ENCODE data around the gene HP. TPM values are rescaled to one million over a fixed set of nuclear protein-coding genes. Genes with fewer than 3 reads are reported as not detected.

The HP gene
- total and polyA plus RNA-seq, 2 of the 13 experiments (the other 11 are each of a cell fraction or from before 2014, with no cell fraction given), result 387 to 524 TPM

DNA sequence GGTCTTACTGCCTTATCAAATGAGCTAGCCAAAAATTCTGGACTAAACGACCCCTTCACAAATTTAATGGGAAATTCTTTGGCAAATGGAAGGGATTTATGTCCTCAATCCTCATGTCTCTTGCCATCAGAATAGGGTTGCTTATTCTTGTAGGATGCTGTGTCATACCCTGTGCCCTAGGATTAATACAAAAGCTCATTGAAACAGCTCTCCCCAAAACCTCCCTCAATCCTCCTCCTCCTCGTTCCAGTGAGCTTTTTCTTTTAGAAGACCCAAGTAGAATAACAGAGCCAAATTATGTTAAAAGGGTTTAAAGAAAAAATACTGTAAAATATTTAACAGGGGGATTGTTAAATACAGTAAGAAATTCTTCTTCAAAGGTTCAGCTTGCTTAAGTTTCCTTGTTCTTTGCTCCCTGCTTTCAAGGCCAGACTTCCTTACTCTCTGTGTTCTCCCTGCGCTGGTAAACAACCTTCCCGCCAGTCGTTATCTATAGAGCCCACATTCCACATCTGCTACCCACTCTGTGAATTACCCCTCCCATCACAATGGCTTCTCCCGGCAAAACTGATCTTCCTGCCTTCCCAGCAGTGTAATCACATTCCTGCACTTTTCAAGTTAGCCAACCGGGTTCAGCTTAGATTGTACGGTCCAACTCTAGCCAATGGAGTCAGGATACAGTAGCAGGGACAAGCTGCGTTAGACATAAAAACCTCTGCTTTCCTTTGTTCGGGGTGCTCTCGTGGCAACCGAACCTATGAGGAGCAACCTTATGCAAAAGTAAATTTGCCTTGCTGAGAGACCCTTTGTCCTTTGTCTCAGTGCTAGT lies 18.4 kb downstream of the HP start (continued):
- TF ChIP-seq, protein P1, sequence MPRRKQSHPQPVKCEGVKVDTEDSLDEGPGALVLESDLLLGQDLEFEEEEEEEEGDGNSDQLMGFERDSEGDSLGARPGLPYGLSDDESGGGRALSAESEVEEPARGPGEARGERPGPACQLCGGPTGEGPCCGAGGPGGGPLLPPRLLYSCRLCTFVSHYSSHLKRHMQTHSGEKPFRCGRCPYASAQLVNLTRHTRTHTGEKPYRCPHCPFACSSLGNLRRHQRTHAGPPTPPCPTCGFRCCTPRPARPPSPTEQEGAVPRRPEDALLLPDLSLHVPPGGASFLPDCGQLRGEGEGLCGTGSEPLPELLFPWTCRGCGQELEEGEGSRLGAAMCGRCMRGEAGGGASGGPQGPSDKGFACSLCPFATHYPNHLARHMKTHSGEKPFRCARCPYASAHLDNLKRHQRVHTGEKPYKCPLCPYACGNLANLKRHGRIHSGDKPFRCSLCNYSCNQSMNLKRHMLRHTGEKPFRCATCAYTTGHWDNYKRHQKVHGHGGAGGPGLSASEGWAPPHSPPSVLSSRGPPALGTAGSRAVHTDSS (CRISPR knock-in tag; conservative IDR thresholded peaks at IDR 0.05), result no peak
- TF ChIP-seq, protein P2, sequence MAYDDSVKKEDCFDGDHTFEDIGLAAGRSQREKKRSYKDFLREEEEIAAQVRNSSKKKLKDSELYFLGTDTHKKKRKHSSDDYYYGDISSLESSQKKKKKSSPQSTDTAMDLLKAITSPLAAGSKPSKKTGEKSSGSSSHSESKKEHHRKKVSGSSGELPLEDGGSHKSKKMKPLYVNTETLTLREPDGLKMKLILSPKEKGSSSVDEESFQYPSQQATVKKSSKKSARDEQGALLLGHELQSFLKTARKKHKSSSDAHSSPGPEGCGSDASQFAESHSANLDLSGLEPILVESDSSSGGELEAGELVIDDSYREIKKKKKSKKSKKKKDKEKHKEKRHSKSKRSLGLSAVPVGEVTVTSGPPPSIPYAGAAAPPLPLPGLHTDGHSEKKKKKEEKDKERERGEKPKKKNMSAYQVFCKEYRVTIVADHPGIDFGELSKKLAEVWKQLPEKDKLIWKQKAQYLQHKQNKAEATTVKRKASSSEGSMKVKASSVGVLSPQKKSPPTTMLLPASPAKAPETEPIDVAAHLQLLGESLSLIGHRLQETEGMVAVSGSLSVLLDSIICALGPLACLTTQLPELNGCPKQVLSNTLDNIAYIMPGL (CRISPR knock-in tag; IDR thresholded peaks at IDR 0.05; ENCODE audit: borderline replicate concordance in 1 of 2, low read depth in 1 of 2), result no peak
- TF ChIP-seq ZNF235 (CRISPR knock-in tag; IDR thresholded peaks at IDR 0.05; ENCODE audit: borderline replicate concordance) (no peak), POGZ (CRISPR knock-in tag; IDR thresholded peaks at IDR 0.05) (peak; percentile 84), HNRNPLL (IDR thresholded peaks at IDR 0.05; ENCODE audit: low read depth, low read length, poor library complexity, severe bottlenecking) (no peak), SNAPC2 (CRISPR knock-in tag; IDR thresholded peaks at IDR 0.05) (0 out of 2 replicates have a peak, but pooled peaks have one; percentile 18), ISL2 (CRISPR knock-in tag; IDR thresholded peaks at IDR 0.05) (peak; percentile 83), ZNF143 (CRISPR knock-in tag; IDR thresholded peaks at IDR 0.05) (no peak), HMG20B (CRISPR knock-in tag; conservative IDR thresholded peaks at IDR 0.05) (peak; percentile 46; the same call in 1 of the 2 replicates), HNF4G (IDR thresholded peaks at IDR 0.05; ENCODE audit: borderline replicate concordance, low read depth, low read length) (peak; percentile 53; the same call in 1 of the 2 replicates), HNF4G (CRISPR knock-in tag; IDR thresholded peaks at IDR 0.05; ENCODE audit: borderline replicate concordance, low read depth) (no peak), PPARG (CRISPR knock-in tag; conservative IDR thresholded peaks at IDR 0.05) (no peak), ZNF652 (CRISPR knock-in tag; IDR thresholded peaks at IDR 0.05; ENCODE audit: borderline replicate concordance, low read depth) (no peak), ZNF205 (CRISPR knock-in tag; IDR thresholded peaks at IDR 0.05) (peak; percentile 68; the same call in 1 of the 2 replicates)
- TF ChIP-seq, protein P3, sequence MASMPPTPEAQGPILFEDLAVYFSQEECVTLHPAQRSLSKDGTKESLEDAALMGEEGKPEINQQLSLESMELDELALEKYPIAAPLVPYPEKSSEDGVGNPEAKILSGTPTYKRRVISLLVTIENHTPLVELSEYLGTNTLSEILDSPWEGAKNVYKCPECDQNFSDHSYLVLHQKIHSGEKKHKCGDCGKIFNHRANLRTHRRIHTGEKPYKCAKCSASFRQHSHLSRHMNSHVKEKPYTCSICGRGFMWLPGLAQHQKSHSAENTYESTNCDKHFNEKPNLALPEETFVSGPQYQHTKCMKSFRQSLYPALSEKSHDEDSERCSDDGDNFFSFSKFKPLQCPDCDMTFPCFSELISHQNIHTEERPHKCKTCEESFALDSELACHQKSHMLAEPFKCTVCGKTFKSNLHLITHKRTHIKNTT (CRISPR knock-in tag; IDR thresholded peaks at IDR 0.05), result no peak
- TF ChIP-seq, protein P4, sequence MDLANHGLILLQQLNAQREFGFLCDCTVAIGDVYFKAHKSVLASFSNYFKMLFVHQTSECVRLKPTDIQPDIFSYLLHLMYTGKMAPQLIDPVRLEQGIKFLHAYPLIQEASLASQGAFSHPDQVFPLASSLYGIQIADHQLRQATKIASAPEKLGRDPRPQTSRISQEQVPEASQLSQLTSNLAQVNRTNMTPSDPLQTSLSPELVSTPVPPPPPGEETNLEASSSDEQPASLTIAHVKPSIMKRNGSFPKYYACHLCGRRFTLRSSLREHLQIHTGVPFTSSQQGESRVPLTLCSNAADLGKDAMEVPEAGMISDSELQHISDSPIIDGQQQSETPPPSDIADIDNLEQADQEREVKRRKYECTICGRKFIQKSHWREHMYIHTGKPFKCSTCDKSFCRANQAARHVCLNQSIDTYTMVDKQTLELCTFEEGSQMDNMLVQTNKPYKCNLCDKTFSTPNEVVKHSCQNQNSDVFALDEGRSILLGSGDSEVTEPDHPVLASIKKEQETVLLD (CRISPR knock-in tag; IDR thresholded peaks at IDR 0.05; ENCODE audit: low read depth), result no peak
- TF ChIP-seq, protein P5, sequence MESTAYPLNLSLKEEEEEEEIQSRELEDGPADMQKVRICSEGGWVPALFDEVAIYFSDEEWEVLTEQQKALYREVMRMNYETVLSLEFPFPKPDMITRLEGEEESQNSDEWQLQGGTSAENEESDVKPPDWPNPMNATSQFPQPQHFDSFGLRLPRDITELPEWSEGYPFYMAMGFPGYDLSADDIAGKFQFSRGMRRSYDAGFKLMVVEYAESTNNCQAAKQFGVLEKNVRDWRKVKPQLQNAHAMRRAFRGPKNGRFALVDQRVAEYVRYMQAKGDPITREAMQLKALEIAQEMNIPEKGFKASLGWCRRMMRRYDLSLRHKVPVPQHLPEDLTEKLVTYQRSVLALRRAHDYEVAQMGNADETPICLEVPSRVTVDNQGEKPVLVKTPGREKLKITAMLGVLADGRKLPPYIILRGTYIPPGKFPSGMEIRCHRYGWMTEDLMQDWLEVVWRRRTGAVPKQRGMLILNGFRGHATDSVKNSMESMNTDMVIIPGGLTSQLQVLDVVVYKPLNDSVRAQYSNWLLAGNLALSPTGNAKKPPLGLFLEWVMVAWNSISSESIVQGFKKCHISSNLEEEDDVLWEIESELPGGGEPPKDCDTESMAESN (CRISPR knock-in tag; conservative IDR thresholded peaks at IDR 0.05), result peak; percentile 66
- TF ChIP-seq, protein P6, sequence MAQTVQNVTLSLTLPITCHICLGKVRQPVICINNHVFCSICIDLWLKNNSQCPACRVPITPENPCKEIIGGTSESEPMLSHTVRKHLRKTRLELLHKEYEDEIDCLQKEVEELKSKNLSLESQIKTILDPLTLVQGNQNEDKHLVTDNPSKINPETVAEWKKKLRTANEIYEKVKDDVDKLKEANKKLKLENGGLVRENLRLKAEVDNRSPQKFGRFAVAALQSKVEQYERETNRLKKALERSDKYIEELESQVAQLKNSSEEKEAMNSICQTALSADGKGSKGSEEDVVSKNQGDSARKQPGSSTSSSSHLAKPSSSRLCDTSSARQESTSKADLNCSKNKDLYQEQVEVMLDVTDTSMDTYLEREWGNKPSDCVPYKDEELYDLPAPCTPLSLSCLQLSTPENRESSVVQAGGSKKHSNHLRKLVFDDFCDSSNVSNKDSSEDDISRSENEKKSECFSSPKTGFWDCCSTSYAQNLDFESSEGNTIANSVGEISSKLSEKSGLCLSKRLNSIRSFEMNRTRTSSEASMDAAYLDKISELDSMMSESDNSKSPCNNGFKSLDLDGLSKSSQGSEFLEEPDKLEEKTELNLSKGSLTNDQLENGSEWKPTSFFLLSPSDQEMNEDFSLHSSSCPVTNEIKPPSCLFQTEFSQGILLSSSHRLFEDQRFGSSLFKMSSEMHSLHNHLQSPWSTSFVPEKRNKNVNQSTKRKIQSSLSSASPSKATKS (CRISPR knock-in tag; IDR thresholded peaks at IDR 0.05), result no peak

Data from HepG2 (cell line).